ENCODE results near the gene VAV2. TPM values are rescaled to one million over a fixed set of nuclear protein-coding genes. Genes with fewer than 3 reads are reported as not detected.

Gene VAV2
- total and polyA plus RNA-seq, 9 of the 15 experiments (the other 6 are each of a cell fraction or from before 2014, with no cell fraction given) = 0.01 to 2.7 (median 1.0) TPM; not detected in 1

DNA sequence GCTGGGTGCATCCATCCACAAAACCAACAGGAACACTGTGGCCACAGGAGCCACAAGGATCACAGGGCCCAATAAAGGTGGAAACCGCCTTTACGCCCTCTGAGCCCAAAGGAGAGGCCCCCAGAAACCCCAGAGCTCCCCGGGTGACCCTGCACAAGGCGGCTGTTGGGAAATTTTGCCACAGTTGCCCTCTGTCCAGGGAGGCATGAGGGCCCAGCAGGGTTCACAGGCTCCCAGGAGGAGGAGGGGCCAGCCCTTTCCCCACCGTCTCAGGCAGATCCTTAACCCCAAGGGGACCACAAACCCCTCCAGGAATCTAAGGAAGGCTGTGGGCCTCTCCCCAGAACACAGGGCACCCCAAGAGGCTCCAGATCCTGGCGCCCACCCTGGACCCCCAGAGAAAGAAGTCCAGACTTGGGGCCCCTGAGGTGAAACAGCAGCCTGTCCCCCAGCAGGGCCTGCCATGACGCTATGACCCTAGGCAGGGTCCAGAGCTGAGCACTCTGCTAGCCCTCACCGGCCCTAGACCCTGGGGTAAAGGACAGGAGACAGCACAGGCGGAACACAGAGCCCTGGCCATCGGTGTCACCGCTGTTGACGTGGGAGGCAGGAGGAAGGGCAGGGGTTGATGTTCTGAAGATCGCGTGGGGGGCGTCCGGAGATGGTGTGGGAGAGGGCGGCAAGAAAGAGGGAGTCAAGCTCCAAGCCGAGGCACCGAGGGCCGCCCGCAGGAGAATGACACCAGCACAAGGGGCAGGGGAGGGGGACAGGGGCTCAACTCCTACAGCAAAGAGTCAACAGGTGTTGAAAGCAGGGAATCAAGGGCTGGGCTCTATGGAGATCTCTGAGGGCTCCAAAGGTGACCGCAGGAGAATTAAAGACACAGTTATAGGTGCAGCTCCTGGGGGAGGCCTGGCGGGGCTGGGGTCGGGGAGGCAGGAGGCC, 97.5 kb downstream of the VAV2 start:
- no TSS peak for BruUV-seq (replicated peaks)
- no peaks in the 10 kb centered on the region for H3K9me3 ChIP-seq (replicated peaks; ENCODE audit: control insufficient read depth, insufficient read depth, low read depth, low read length)
- in situ Hi-C loops (cut with MboI) (no loop called here), intact Hi-C loops (cut with micrococcal nuclease) (no loop called here)
- no peaks in the 10 kb centered on the region for H3K79me2 ChIP-seq (ENCODE audit: control insufficient read depth, insufficient read depth, low read length)
- no peak for ATAC-seq
- H3K4me1 ChIP-seq (replicated peaks in 1 of 2; ENCODE audit: control insufficient read depth in 2 of 2, insufficient read depth in 2 of 2, low read length in 2 of 2) = peaks cover 0 to 9% of the 10 kb centered on the region in 2 experiments; a peak in 2 of 5 replicates
- 23% methylated on average over 21 of the region's 24 CpGs for WGBS (ENCODE audit: insufficient coverage, low coverage, missing lambda C conversion rate)
- H3K4me3 ChIP-seq = no peak overlapping the region
- POLR2A ChIA-PET = interaction anchor here (0.9 kb wide), 1 partner anchor 14 kb away, joined by 3 read pairs; no protein-coding TSS in a partner anchor
- CTCF ChIA-PET (ENCODE audit: low intra/inter-chr PET ratio) = no interaction called here
- H3K4me2 ChIP-seq (ENCODE audit: insufficient read depth, low read length) = no peak overlapping the region
- no peaks in the 10 kb centered on the region for H3K36me3 ChIP-seq (ENCODE audit: control insufficient read depth, insufficient read depth, low read length)
- H4K20me1 ChIP-seq (replicated peaks; ENCODE audit: control insufficient read depth, insufficient read depth, low read length) = peaks cover 15% of the 10 kb centered on the region
- FAIRE-seq = no peak
- no peaks in the 10 kb centered on the region for H3K9me1 ChIP-seq (ENCODE audit: control insufficient read depth, insufficient read depth, low read length)
- no peak overlapping the region for H3K9ac ChIP-seq (ENCODE audit: insufficient read depth in 1 of 2, low read depth in 2 of 2, low read length in 2 of 2)
- H2AFZ ChIP-seq (ENCODE audit: low read depth, low read length) = no peak overlapping the region
- peaks cover 14 to 38% of the 10 kb centered on the region in 2 experiments; a peak in 3 of 5 replicates for H3K27me3 ChIP-seq (ENCODE audit: control insufficient read depth in 2 of 2, insufficient read depth in 2 of 2, low read length in 2 of 2)
- TF ChIP-seq MCM7 (IDR thresholded peaks at IDR 0.05) = no peak
- TF ChIP-seq, protein P1, sequence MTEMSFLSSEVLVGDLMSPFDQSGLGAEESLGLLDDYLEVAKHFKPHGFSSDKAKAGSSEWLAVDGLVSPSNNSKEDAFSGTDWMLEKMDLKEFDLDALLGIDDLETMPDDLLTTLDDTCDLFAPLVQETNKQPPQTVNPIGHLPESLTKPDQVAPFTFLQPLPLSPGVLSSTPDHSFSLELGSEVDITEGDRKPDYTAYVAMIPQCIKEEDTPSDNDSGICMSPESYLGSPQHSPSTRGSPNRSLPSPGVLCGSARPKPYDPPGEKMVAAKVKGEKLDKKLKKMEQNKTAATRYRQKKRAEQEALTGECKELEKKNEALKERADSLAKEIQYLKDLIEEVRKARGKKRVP (CRISPR knock-in tag; IDR thresholded peaks at IDR 0.05) = no peak
- no peak overlapping the region for H3K27ac ChIP-seq (ENCODE audit: extremely low read depth, low read depth, low read length)
- DNase-seq (ENCODE audit: extremely low read depth in 1 of 4, low spot score in 3 of 4) = no peak

Measured in K562 (cell line).